Astrocyte (in vitro differentiated cells and primary cell): ENCODE data around the gene STAP1.

Source experiments
- CTCF ChIP-seq: IDR thresholded peaks from 2 replicates; pipeline ENCODE4 v1.5.1; 2011; ENCODE audit warnings: low read depth, mild to moderate bottlenecking, inconsistent platforms, low read length, moderate library complexity; ENCODE audit not compliant: insufficient read depth
- EZH2 ChIP-seq: IDR thresholded peaks from 2 replicates; pipeline ENCODE4 v1.6.1; 2012; ENCODE audit warnings: mild to moderate bottlenecking, low read length, inconsistent platforms; ENCODE audit not compliant: insufficient read depth

DNA sequence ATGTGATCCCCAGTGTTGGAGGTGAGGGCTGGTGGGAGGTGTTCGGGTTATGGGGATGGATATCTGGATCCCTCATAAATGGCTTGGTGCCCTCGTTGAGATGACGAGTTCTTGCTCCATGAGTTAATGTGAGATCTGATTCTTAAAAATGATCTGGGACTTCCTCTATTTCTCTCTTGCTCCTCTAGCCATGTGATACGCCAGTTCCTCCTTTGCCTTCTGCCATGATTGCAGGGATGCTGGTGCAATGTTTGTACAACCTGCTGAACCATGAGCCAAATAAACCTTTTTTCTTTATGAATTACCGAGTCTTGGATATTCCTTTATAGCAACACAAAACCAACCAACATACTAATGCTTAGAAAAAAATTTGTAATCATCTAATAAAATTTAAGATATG lies 56.6 kb downstream of the STAP1 start:
- TF ChIP-seq CTCF (no peak), EZH2 (no peak)
